ENCODE measurements around the gene GARRE1. TPM values are rescaled to one million over a fixed set of nuclear protein-coding genes. Genes with fewer than 3 reads are reported as not detected.

The GARRE1 gene
- total and polyA plus RNA-seq, 2 donors (not counting 3 experiments of a cell fraction or from before 2014, with no cell fraction given), result 39.2 to 46.8 TPM

GRCh38 chr19:34256835-34257558 is 2.6 kb downstream of the GARRE1 start:
- Histone ChIP-seq H3K9me1 (replicated peaks; ENCODE audit: control insufficient read depth, extremely low read depth, insufficient read depth, low read length) (no peaks in the 10 kb centered on the region), H3K4me3 (replicated peaks in 1 of 3; ENCODE audit: insufficient read depth in 1 of 3, low read depth in 1 of 3, low read length in 3 of 3) (no peak overlapping the region), H3K27me3 (ENCODE audit: control insufficient read depth in 2 of 2, insufficient read depth in 2 of 2, low read length in 2 of 2) (no peaks in the 10 kb centered on the region), H3K4me1 (ENCODE audit: control insufficient read depth, extremely low read depth, insufficient read depth, low read length) (peaks cover 22% of the 10 kb centered on the region), H3K27ac (ENCODE audit: insufficient read depth, low read depth, low read length) (no peak overlapping the region), H3K79me2 (ENCODE audit: control insufficient read depth, insufficient read depth, low read length) (peaks cover 32% of the 10 kb centered on the region), H4K20me1 (replicated peaks; ENCODE audit: control insufficient read depth, extremely low read depth, insufficient read depth, low read length) (no peaks in the 10 kb centered on the region), H3K9ac (replicated peaks; ENCODE audit: extremely low read depth, insufficient read depth, low read length) (no peak overlapping the region), H3K4me2 (ENCODE audit: insufficient read depth, low read length) (no peak overlapping the region), H3K9me3 (replicated peaks; ENCODE audit: control insufficient read depth, insufficient read depth, low read length) (no peaks in the 10 kb centered on the region), H3K36me3 (ENCODE audit: control insufficient read depth in 2 of 2, extremely low read depth in 1 of 2, insufficient read depth in 2 of 2, low read length in 2 of 2) (no peaks in the 10 kb centered on the region), H2AFZ (ENCODE audit: low read depth, low read length) (no peak overlapping the region)
- ChIA-PET CTCF (interaction anchor here (1.1 kb wide), 1 partner anchor 12 kb away, joined by 4 read pairs; no protein-coding TSS in a partner anchor), POLR2A (no interaction called here)
- FAIRE-seq (no peak), DNase-seq (ENCODE audit: low read depth, low spot score) (no peak)
- intact Hi-C loops (cut with micrococcal nuclease), result no loop called here
- no TSS peak for BruUV-seq (replicated peaks)
- TF ChIP-seq FOS (IDR thresholded peaks at IDR 0.05; ENCODE audit: borderline replicate concordance, insufficient read depth, low read length) (no peak), POLR2A (IDR thresholded peaks at IDR 0.05; ENCODE audit: low read depth, low read length) (no peak), MYC (IDR thresholded peaks at IDR 0.05; ENCODE audit: low read depth, low read length) (no peak), POLR2AphosphoS5 (IDR thresholded peaks at IDR 0.05; ENCODE audit: insufficient read depth, low read depth, low read length) (no peak), JUN (IDR thresholded peaks at IDR 0.05; ENCODE audit: borderline replicate concordance, insufficient read depth, insufficient read length, low read depth) (no peak), CTCF (IDR thresholded peaks at IDR 0.05; ENCODE audit: extremely low read depth in 1 of 2, insufficient read depth in 1 of 2, low read depth in 1 of 2, low read length in 2 of 2) (no peak), MAX (IDR thresholded peaks at IDR 0.05; ENCODE audit: insufficient read depth, insufficient read length) (no peak), GATA2 (IDR thresholded peaks at IDR 0.05; ENCODE audit: insufficient read depth, insufficient read length, low read depth, low read length) (no peak), EZH2 (IDR thresholded peaks at IDR 0.05; ENCODE audit: borderline replicate concordance, low read depth, low read length, severe bottlenecking) (no peak)
- dilution Hi-C loops (cut with MboI; ENCODE audit: extremely low pct_ligation_motif_present, low sequenced_read_pairs), result no loop called here
